SK-N-SH (cell line): ENCODE data around the gene DR1. TPM values are rescaled to one million over a fixed set of nuclear protein-coding genes. Genes with fewer than 3 reads are reported as not detected.
A peak's percentile ranks its signal among the peaks of the same experiment; 100 is the strongest.

Experiments used
- CTCF ChIA-PET: fragments of 300-600, 350-600 bp; formaldehyde crosslinking; extraction: SDS; loops from one replicate; lab custom pipeline; 2021; lab: Yijun Ruan, JAX
- POLR2A ChIA-PET: fragments of 350-600 bp; sonication (Branson Sonifier 250); formaldehyde crosslinking; extraction: SDS; loops from one replicate; lab custom pipeline; 2020; ENCODE audit warnings: antibody characterized with exemption, inconsistent platforms; lab: Yijun Ruan, JAX
- DNase-seq: peaks from one replicate; pipeline ENCODE4 v3.0.0; 2012
- H2AFZ ChIP-seq: fragments of 200-600 bp; sonication (generic); 2 replicates; pipeline ENCODE4 v1.8.1; 2016; ENCODE audit warnings: antibody characterized with exemption, mild to moderate bottlenecking, low read depth
- H3F3A ChIP-seq: fragments of 200-600 bp; sonication (generic); replicated peaks from 2 replicates; pipeline ENCODE3; 2016; ENCODE audit warnings: antibody characterized with exemption, mild to moderate bottlenecking; ENCODE audit not compliant: insufficient read depth
- H3K27ac ChIP-seq, 2 experiments: fragments of 200-500 bp in 1 of 2; fragments of 200-600 bp in 1 of 2; sonication (Bioruptor generic) in 1 of 2; sonication (generic), shearing (Covaris generic) in 1 of 2; 2 replicates each; pipeline versions ENCODE4 v1.5.1 to v1.6.1; 2014 to 2016; ENCODE audit warnings: low read depth in 2 of 2, inconsistent platforms in 1 of 2, low read length in 1 of 2, mild to moderate bottlenecking in 1 of 2, mixed read lengths in 1 of 2
- H3K27me3 ChIP-seq: fragments of 200-600 bp; sonication (generic), shearing (Covaris generic); 2 replicates; pipeline ENCODE4 v1.6.1; 2016; ENCODE audit warnings: mixed run types; ENCODE audit not compliant: insufficient read depth
- H3K36me3 ChIP-seq, 2 experiments: fragments of 200-500 bp in 1 of 2; fragments of 200-600 bp in 1 of 2; sonication (Bioruptor generic) in 1 of 2; sonication (generic) in 1 of 2; replicated peaks in 1 of 2; 2 replicates each; pipeline versions ENCODE3 to v1.5.1; 2014 to 2016; ENCODE audit warnings: low read length in 1 of 2, mild to moderate bottlenecking in 1 of 2; ENCODE audit not compliant: insufficient read depth in 2 of 2, control insufficient read depth in 1 of 2
- H3K4me1 ChIP-seq, 2 experiments: fragments of 200-500 bp in 1 of 2; fragments of 200-600 bp in 1 of 2; sonication (Bioruptor generic) in 1 of 2; sonication (generic), shearing (Covaris generic) in 1 of 2; 2 replicates each; pipeline versions ENCODE4 v1.5.1 to v1.6.1; 2014 to 2016; ENCODE audit warnings: low read depth in 1 of 2, low read length in 1 of 2, mixed run types in 1 of 2; ENCODE audit not compliant: insufficient read depth in 2 of 2, control insufficient read depth in 1 of 2
- H3K4me2 ChIP-seq: fragments of 200-600 bp; sonication (generic), shearing (Covaris generic); 2 replicates; pipeline ENCODE4 v1.6.1; 2017; ENCODE audit warnings: mixed run types
- H3K4me3 ChIP-seq, 2 experiments: fragments of 200-500 bp in 1 of 2; fragments of 200-600 bp in 1 of 2; sonication (Bioruptor generic) in 1 of 2; sonication (generic), shearing (Covaris generic) in 1 of 2; 2 replicates each; pipeline versions ENCODE4 v1.5.1 to v1.8.1; 2014 to 2016; ENCODE audit warnings: low read depth in 2 of 2, inconsistent platforms in 1 of 2, low read length in 1 of 2, mild to moderate bottlenecking in 1 of 2, mixed read lengths in 1 of 2, moderate library complexity in 1 of 2
- H3K79me2 ChIP-seq: fragments of 200-600 bp; sonication (generic); 2 replicates; pipeline ENCODE4 v1.8.1; 2017; ENCODE audit warnings: mild to moderate bottlenecking; ENCODE audit not compliant: insufficient read depth
- H3K9ac ChIP-seq: fragments of 200-600 bp; sonication (generic); 2 replicates; pipeline ENCODE4 v1.6.1; 2017; ENCODE audit warnings: mixed run types
- H3K9me2 ChIP-seq: fragments of 200-600 bp; sonication (generic); 2 replicates; pipeline ENCODE4 v1.6.1; 2017; ENCODE audit warnings: mixed run types
- H3K9me3 ChIP-seq: fragments of 200-600 bp; sonication (generic); 2 replicates; pipeline ENCODE4 v1.6.1; 2017; ENCODE audit warnings: mixed run types, mild to moderate bottlenecking, moderate library complexity
- H4K20me1 ChIP-seq: fragments of 200-600 bp; sonication (generic); 2 replicates; pipeline ENCODE4 v1.6.1; 2017; ENCODE audit warnings: mild to moderate bottlenecking, mixed run types; ENCODE audit not compliant: insufficient read depth
- CHD2 ChIP-seq: fragments of 150-350 bp; IDR thresholded peaks from 2 replicates; pipeline ENCODE4 v1.6.1; 2018; ENCODE audit warnings: low read length; ENCODE audit not compliant: partially characterized antibody
- ELF1 ChIP-seq: IDR thresholded peaks from 2 replicates; pipeline ENCODE4 v1.4.0; 2012
- FOSL2 ChIP-seq: IDR thresholded peaks from 2 replicates; pipeline ENCODE4 v1.4.0; 2012; ENCODE audit warnings: low read depth, mild to moderate bottlenecking, moderate library complexity, borderline replicate concordance
- FOXJ3 ChIP-seq: sonication (generic); formaldehyde crosslinking; IDR thresholded peaks from 2 replicates; pipeline ENCODE4 v1.5.1; 2020; ENCODE audit warnings: mild to moderate bottlenecking, missing genetic modification reagents
- FOXM1 ChIP-seq: IDR thresholded peaks from 2 replicates; pipeline ENCODE4 v1.4.0; 2012; ENCODE audit warnings: low read depth, mild to moderate bottlenecking
- GABPA ChIP-seq: IDR thresholded peaks from 2 replicates; pipeline ENCODE4 v1.4.0; 2012; ENCODE audit warnings: low read depth, mild to moderate bottlenecking
- JUND ChIP-seq: IDR thresholded peaks from 2 replicates; pipeline ENCODE4 v1.4.0; 2012
- MEF2A ChIP-seq: IDR thresholded peaks from 2 replicates; pipeline ENCODE4 v1.4.0; 2012; ENCODE audit warnings: low read depth, borderline replicate concordance
- MXI1 ChIP-seq: IDR thresholded peaks from 2 replicates; pipeline ENCODE4 v1.6.1; 2012; ENCODE audit warnings: mild to moderate bottlenecking, low read depth, low read length, improper control_type of control experiment
- SMC3 ChIP-seq: IDR thresholded peaks from 2 replicates; pipeline ENCODE4 v1.6.1; 2012; ENCODE audit warnings: low read depth, low read length, improper control_type of control experiment
- TCF12 ChIP-seq: IDR thresholded peaks from 2 replicates; pipeline ENCODE4 v1.4.0; 2012
- USF2 ChIP-seq: fragments of 150-350 bp; IDR thresholded peaks from 2 replicates; pipeline ENCODE4 v1.6.1; 2017; ENCODE audit warnings: antibody characterized with exemption, low read length, low read depth, borderline replicate concordance
- ZBTB33 ChIP-seq: IDR thresholded peaks from 2 replicates; pipeline ENCODE4 v1.4.0; 2012; ENCODE audit warnings: low read depth, borderline replicate concordance
- WGBS: methylation state at CpG from one replicate; pipeline ENCODE4 v1.1.6; 2017; ENCODE audit warnings: low lambda C conversion rate; 5-methylcytosine and 5-hydroxymethylcytosine counted together
- polyA plus RNA-seq, 3 experiments: library from polyadenylated mRNA; depleted of rRNA; stranded (reverse); fragments of >200 nt; gene quantifications; 2 replicates each; pipeline ENCODE4 v1.2.3, GENCODE V29; 2012
- TF ChIP-seq, protein P1 (sequence below): fragments of 150-350 bp; IDR thresholded peaks from 2 replicates; pipeline ENCODE4 v1.6.1; 2016; ENCODE audit warnings: mild to moderate bottlenecking, low read depth, low read length
- TF ChIP-seq, protein P2 (sequence below): IDR thresholded peaks from 2 replicates; pipeline ENCODE4 v1.4.0; 2012; ENCODE audit warnings: low read depth

Gene DR1
- polyA plus RNA-seq, 1 of the 3 experiments (the other 2 are of a cell fraction): 12.8 TPM

- TF ChIP-seq USF2: no peak
- TF ChIP-seq SMC3: no peak
- TF ChIP-seq JUND: no peak
- TF ChIP-seq, protein P1, sequence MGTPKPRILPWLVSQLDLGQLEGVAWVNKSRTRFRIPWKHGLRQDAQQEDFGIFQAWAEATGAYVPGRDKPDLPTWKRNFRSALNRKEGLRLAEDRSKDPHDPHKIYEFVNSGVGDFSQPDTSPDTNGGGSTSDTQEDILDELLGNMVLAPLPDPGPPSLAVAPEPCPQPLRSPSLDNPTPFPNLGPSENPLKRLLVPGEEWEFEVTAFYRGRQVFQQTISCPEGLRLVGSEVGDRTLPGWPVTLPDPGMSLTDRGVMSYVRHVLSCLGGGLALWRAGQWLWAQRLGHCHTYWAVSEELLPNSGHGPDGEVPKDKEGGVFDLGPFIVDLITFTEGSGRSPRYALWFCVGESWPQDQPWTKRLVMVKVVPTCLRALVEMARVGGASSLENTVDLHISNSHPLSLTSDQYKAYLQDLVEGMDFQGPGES: no peak
Observed at GRCh38 chr1:93332368-93332767, 13.3 kb upstream of the DR1 start (continued).

GRCh38 chr1:93338387-93339146 is 7.1 kb upstream of the DR1 start:
- Histone ChIP-seq H3F3A (peaks cover 9% of the 10 kb centered on the region), H3K27me3 (no peaks in the 10 kb centered on the region), H2AFZ (no peak overlapping the region), H3K79me2 (peaks cover 18% of the 10 kb centered on the region), H3K9me3 (no peaks in the 10 kb centered on the region), H4K20me1 (no peaks in the 10 kb centered on the region), H3K4me1 (peaks cover 0 to 19% of the 10 kb centered on the region in 2 experiments; a peak in 2 of 4 replicates), H3K9ac (no peak overlapping the region), H3K27ac (peak overlapping the region in 1 of 2 experiments; percentile 64; a peak in 2 of 4 replicates), H3K4me3 (no peak overlapping the region), H3K9me2 (no peaks in the 10 kb centered on the region), H3K36me3 (peaks cover 0 to 3% of the 10 kb centered on the region in 2 experiments), H3K4me2 (peak overlapping the region; percentile 1; the same call in 1 of the 2 replicates)
- WGBS: 50% methylated on average over 4 of the region's 5 CpGs
- DNase-seq: no peak
- TF ChIP-seq JUND (peak; percentile 71), MXI1 (no peak), TCF12 (peak; percentile 21; the same call in 1 of the 2 replicates), FOSL2 (peak; percentile 81)
- ChIA-PET POLR2A (interaction anchor here (0.7 kb wide), 1 partner anchor 37 kb away, joined by 4 read pairs; no protein-coding TSS in a partner anchor), CTCF (interaction anchor here (0.6 to 1.1 kb wide), 2 partner anchors 34 to 291 kb away, joined by 3 to 8 read pairs; no protein-coding TSS in a partner anchor)

DNA sequence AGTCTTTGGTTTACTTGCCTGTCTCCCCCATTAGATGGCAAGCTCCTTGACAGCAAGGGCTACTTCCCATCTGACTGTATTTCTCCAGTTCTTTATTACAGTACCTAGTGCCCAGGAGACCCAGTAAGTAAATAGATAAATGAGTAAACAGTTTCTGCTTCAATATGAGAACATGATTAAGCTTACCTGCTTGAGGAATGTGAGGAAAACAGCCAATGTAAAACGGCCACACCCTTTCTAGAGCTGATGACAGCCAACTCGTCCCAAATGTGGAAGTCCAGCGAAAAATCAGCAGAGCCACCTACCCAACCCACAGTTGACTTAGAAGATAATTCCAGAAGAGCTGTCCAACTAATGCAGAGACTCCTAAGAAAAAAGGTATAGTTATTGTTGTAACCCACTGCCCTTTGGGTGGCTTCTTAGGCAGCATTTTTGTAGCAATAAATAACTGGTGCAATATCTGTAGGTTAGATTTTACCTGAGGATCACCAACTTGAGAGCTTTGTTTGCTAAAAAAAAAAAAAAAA is 6.5 kb upstream of the DR1 start:
- Histone ChIP-seq H3K4me2 (no peak overlapping the region), H3K27ac (peak overlapping the region in 1 of 2 experiments; percentile 64; a peak in 2 of 4 replicates), H4K20me1 (no peaks in the 10 kb centered on the region), H3K9me2 (no peaks in the 10 kb centered on the region), H3K27me3 (no peaks in the 10 kb centered on the region), H3K36me3 (peaks cover 0 to 3% of the 10 kb centered on the region in 2 experiments), H3K79me2 (peaks cover 24% of the 10 kb centered on the region), H3F3A (peaks cover 6% of the 10 kb centered on the region), H3K4me1 (peaks cover 0 to 19% of the 10 kb centered on the region in 2 experiments; a peak in 2 of 4 replicates), H3K9ac (no peak overlapping the region), H3K4me3 (no peak overlapping the region), H2AFZ (no peak overlapping the region), H3K9me3 (no peaks in the 10 kb centered on the region)
- no peak for DNase-seq
- WGBS: 48% methylated on average over 2 of the region's 3 CpGs
- ChIA-PET CTCF (interaction anchor here (0.6 to 1.1 kb wide), 2 partner anchors 35 to 290 kb away, joined by 3 to 8 read pairs; no protein-coding TSS in a partner anchor), POLR2A (interaction anchor here (0.7 kb wide), 1 partner anchor 38 kb away, joined by 4 read pairs; no protein-coding TSS in a partner anchor)
- TF ChIP-seq, protein P2, sequence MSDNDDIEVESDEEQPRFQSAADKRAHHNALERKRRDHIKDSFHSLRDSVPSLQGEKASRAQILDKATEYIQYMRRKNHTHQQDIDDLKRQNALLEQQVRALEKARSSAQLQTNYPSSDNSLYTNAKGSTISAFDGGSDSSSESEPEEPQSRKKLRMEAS: no peak
- TF ChIP-seq CHD2: no peak
- no peak for TF ChIP-seq ZBTB33
- TF ChIP-seq MEF2A: no peak
- TF ChIP-seq FOXM1: no peak
- no peak for TF ChIP-seq GABPA
- TF ChIP-seq TCF12: no peak
- no peak for TF ChIP-seq FOXJ3 (CRISPR knock-in tag)
- no peak for TF ChIP-seq ELF1
